Thoracic aorta (tissue), 2 donors: ENCODE data around the gene HAPSTR1. TPM values are rescaled to one million over a fixed set of nuclear protein-coding genes. Genes with fewer than 3 reads are reported as not detected.

Source experiments
- ATAC-seq: fragments of 150-250 bp; one replicate; pipeline ENCODE4 v1.8.0; 2017; ENCODE audit warnings: low read depth; ENCODE audit not compliant: insufficient number of reproducible peaks, low FRiP score
- DNase-seq: peaks from one replicate; pipeline ENCODE4 v3.0.0-alpha.2; 2020; ENCODE audit warnings: low spot score
- H3K27ac ChIP-seq, 2 donors: fragments of 200-600 bp; sonication (generic); 1 replicate in 1 of 2; 2 replicates in 1 of 2; pipeline ENCODE4 v1.5.1; 2016; ENCODE audit warnings: mild to moderate bottlenecking in 2 of 2, moderate library complexity in 2 of 2
- H3K27me3 ChIP-seq: fragments of 200-600 bp; sonication (generic); replicated peaks from 2 replicates; pipeline ENCODE4 v1.6.0; 2016; ENCODE audit warnings: mild to moderate bottlenecking; ENCODE audit not compliant: insufficient read depth
- H3K36me3 ChIP-seq: fragments of 200-600 bp; sonication (generic); one replicate; pipeline ENCODE4 v1.5.1; 2016
- H3K4me1 ChIP-seq, 2 donors: fragments of 200-600 bp; sonication (generic); 1 replicate in 1 of 2; 2 replicates in 1 of 2; pipeline versions ENCODE4 v1.5.1 to v1.6.0; 2016; ENCODE audit warnings: low read depth in 2 of 2, mild to moderate bottlenecking in 1 of 2; ENCODE audit not compliant: control insufficient read depth in 1 of 2
- H3K4me3 ChIP-seq: fragments of 200-600 bp; sonication (generic); 2 replicates; pipeline ENCODE4 v1.5.1; 2016; ENCODE audit warnings: mild to moderate bottlenecking
- H3K9me3 ChIP-seq: fragments of 200-600 bp; sonication (generic); 2 replicates; pipeline ENCODE4 v1.5.1; 2016
- CTCF ChIP-seq: fragments of 200-600 bp; sonication (generic); IDR thresholded peaks from one replicate; pipeline ENCODE4 v1.5.1; 2019; ENCODE audit warnings: antibody characterized with exemption
- total RNA-seq, 2 donors: library from RNA; depleted of rRNA; stranded (reverse); fragments of >200 nt; gene quantifications; one replicate each; pipeline versions ENCODE4 v1.1.0 to v1.2.3, GENCODE V29; 2016

HAPSTR1 gene
- total RNA-seq, 2 donors from 2014 or later: 60.4 to 90.8 TPM

- Histone ChIP-seq H3K27me3 (no peaks in the 10 kb centered on the region), H3K27ac (no peak overlapping the region), H3K36me3 (no peaks in the 10 kb centered on the region), H3K4me1 (peaks cover 49 to 86% of the 10 kb centered on the region in 2 donors), H3K9me3 (no peaks in the 10 kb centered on the region), H3K4me3 (no peak overlapping the region)
- DNase-seq (no peak), ATAC-seq (peak; percentile 36)
- no peak for TF ChIP-seq CTCF
These were observed 24.7 kb downstream of the HAPSTR1 start for GRCh38 chr16:9116141-9116540.

GRCh38 chr16:9118170-9118569 lies 26.7 kb downstream of the HAPSTR1 start:
- ATAC-seq: no peak
- Histone ChIP-seq H3K4me1 (peaks cover 31 to 82% of the 10 kb centered on the region in 2 donors), H3K4me3 (no peak overlapping the region), H3K27ac (no peak overlapping the region), H3K27me3 (no peaks in the 10 kb centered on the region), H3K9me3 (no peaks in the 10 kb centered on the region), H3K36me3 (peaks cover 8% of the 10 kb centered on the region)
- TF ChIP-seq CTCF: no peak
- no peak for DNase-seq

GRCh38 chr16:9119795-9120194 lies 28.4 kb downstream of the HAPSTR1 start:
- H3K4me3 ChIP-seq: no peak overlapping the region
- TF ChIP-seq CTCF: no peak
- no peaks in the 10 kb centered on the region for H3K27me3 ChIP-seq
- H3K4me1 ChIP-seq: peaks cover 32 to 82% of the 10 kb centered on the region in 2 donors
- DNase-seq (no peak), ATAC-seq (no peak)
- H3K36me3 ChIP-seq: peaks cover 10% of the 10 kb centered on the region
- no peaks in the 10 kb centered on the region for H3K9me3 ChIP-seq
- H3K27ac ChIP-seq: no peak overlapping the region

- no peak for TF ChIP-seq CTCF
- peaks cover 34 to 86% of the 10 kb centered on the region in 2 donors for H3K4me1 ChIP-seq
- H3K4me3 ChIP-seq: no peak overlapping the region
- H3K27ac ChIP-seq: peak overlapping the region in 1 of 2 donors; percentile 19
- DNase-seq: no peak
- peaks cover 12% of the 10 kb centered on the region for H3K36me3 ChIP-seq
- H3K27me3 ChIP-seq: no peaks in the 10 kb centered on the region
- H3K9me3 ChIP-seq: no peaks in the 10 kb centered on the region
- no peak for ATAC-seq
These were observed 30.9 kb downstream of the HAPSTR1 start for GRCh38 chr16:9122342-9122741.

- H3K4me1 ChIP-seq: peaks cover 33 to 87% of the 10 kb centered on the region in 2 donors
- H3K27ac ChIP-seq: peak overlapping the region in 1 of 2 donors; percentile 10
- no peaks in the 10 kb centered on the region for H3K27me3 ChIP-seq
- H3K4me3 ChIP-seq: no peak overlapping the region
- H3K36me3 ChIP-seq: peaks cover 12% of the 10 kb centered on the region
- no peak for TF ChIP-seq CTCF
- no peak for DNase-seq
- no peaks in the 10 kb centered on the region for H3K9me3 ChIP-seq
- no peak for ATAC-seq
These were observed 31.5 kb downstream of the HAPSTR1 start for GRCh38 chr16:9122969-9123368.
